DMS 273 (cell line): ENCODE measurements around the gene RERE.
"Not testable (repeated sequence)": the region's sequence is repeated elsewhere in the genome, so short reads cannot be mapped to it uniquely, and the experiment has no call there.

Experiments
- DNase-seq: peaks from one replicate; lab custom pipeline; 2025; ENCODE audit not compliant: unreplicated experiment; lab: John Stamatoyannopoulos, UW

Gene RERE

GRCh38 chr1:8649027-8649426 is 168.4 kb downstream of the RERE start:
- DNase-seq = no peak

GRCh38 chr1:8646996-8647395 is 170.4 kb downstream of the RERE start:
- DNase-seq = no peak

DNA sequence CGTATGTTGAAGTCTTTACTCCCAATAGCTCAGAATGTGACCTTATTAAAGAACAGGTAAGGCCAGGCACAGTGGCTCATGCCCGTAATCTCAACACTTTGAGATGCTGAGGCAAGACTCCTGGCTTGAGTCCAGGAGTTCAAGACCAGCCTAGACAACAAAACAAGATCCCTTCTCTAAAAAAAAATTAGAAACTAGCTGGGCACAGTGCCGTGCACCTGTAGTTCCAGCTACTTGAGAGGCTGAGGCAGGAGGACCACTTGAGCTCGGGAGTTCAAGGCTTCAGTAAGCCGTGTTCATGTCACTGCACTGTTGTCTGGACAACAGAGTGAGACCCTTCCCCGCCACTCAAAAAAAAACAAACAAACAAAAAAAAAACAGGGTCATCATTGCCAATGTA is 171.3 kb downstream of the RERE start:
- peak; percentile 15 for DNase-seq

- peak; percentile 33 for DNase-seq
Observed at GRCh38 chr1:8643542-8644536, 173.6 kb downstream of the RERE start.

- DNase-seq = no peak
Observed at GRCh38 chr1:8642114-8642513, 175.3 kb downstream of the RERE start.

DNA sequence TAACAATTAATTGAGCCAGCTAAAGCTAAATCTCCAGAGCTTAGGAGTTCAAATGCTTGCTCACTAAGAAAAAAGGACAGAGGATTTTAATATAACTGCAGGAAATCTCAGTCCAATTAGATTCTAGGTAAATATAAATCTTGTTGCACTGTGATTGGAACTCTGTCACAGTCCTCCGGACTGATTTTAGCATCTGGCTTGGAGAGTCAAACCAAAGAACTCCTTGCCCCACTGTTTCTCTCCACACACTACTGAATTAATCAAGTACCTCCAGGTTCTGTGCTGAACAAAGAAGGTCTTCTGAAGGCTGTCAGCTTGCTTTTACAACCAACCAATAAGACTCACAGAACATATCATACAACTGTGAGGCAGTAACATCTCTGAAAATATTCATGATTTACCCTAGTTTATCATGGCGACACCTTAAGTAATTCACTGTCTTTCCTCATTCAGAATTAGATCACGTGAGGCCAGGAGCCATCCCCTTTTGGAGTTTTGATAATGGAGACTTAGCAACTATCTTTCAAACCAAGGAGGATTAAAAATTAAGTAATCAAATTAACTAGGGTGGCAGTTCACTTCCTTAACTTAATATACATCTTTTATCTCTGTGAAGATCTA is 176.0 kb downstream of the RERE start:
- peak; percentile 18 for DNase-seq

GRCh38 chr1:8640950-8641349 is 176.5 kb downstream of the RERE start:
- no peak for DNase-seq

- DNase-seq = no peak
Observed at GRCh38 chr1:8639148-8639547, 178.3 kb downstream of the RERE start.

- DNase-seq = no peak
Observed at GRCh38 chr1:8633741-8634501, 183.5 kb downstream of the RERE start.

- DNase-seq = no peak
Observed at GRCh38 chr1:8632102-8632501, 185.3 kb downstream of the RERE start.

DNA sequence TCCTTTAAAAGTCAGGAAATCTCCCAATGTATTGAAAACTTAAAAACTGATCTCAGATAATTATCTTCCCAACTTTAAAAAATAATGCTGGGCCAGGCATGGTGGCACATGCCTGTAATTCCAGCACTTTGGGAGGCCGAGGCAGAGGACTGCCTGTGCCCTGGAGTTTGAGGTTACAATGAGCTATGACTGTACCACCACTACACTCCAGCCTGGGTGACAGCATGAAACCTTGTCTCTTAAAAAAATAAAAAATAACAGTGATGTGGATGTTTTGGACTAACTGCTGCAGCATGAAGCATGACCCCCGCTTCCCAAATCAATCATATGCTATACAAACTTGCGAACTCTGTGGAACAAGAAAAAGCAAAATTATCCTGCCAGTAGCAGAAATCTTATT is 186.3 kb downstream of the RERE start:
- DNase-seq = no peak

GRCh38 chr1:8629241-8630091 is 188.0 kb downstream of the RERE start:
- no peak for DNase-seq

DNA sequence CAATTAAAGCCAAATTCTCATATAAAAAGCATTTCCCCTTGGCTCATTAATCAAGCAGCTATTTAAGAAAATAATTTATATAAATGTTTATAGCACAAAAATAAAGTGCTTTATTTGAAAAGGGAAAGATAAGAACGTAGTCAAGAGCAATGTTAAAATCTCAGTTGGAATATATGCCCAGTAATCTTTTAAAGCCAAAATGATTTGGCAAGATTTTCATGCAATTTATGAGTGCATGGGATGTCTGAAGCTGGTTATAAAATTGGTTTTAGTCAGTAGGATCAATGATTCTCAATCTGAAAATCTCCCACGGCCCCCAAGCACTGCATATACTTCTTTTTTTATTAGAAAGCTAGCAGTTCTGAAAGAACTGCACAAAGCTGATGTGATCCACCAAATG is 188.8 kb downstream of the RERE start:
- DNase-seq = no peak

- DNase-seq = no peak
Observed at GRCh38 chr1:8627728-8628127, 189.7 kb downstream of the RERE start.

DNA sequence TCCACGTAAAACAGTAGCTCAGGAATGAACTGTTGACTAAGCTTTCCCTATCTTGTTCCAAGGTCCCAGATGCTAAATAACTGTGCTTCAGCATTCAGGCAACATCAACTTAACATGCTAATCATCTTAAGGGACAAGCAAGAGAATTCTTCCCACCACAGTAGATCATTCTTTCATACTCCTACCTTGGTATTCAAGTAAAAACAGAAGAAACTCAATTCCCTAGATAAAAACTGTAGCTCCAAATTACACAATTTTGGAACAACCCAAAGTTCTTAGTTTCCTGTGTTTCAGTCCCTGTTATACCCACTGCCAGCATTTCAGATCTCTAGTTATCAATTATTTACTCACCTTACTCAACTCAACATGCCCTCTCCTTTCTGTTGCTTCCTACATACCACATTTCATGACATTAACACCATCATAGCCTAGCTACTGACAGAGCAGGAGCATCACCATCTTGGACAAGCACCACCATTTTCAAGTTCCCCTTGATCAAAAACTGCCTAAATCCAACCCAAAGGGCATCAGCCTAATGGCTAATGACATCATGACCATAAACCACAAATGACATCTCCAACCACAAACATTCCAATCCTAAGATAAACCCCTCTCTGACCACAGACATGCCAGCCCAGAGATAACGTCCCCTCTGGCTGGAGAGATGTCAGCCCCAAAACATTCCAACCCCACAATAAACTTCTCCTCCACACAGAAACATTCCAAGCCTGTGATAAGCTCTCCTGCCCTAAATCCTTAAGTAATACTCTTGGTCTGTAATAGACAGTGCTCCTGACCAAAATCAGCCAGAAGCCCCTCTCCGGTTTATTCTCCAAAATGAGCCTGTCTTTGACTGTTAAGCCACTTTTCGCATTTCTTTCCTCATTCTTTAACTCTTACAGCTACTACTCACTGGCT is 191.2 kb downstream of the RERE start:
- DNase-seq = no peak

GRCh38 chr1:8625491-8625890 is 191.9 kb downstream of the RERE start:
- DNase-seq = no peak

DNA sequence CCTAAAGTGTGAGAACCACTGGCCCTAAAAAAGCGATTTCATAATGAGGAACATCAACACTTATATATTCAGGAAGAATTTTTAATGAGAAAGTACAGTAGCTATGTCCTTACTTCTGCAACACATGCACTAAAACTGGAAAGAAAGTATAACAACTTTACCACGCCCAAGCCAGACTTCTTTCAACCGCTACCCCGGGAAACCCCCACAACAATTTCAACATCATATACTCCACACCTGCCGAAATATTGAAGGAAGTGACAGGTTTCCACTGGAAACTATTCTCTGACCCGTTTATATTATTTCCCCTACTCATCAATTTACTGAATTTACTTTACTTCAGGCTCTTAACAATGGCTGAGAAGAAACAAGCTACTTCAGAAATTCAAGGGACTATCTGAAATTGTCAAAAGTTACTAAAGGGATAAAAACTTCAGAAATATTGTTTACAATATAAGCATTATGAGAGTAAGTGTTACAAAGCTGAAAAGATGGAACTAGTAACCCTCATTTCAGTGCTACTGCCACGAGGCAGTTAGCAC is 193.7 kb downstream of the RERE start:
- not testable (repeated sequence) for DNase-seq

GRCh38 chr1:8621785-8622348 is 195.6 kb downstream of the RERE start:
- not testable (repeated sequence) for DNase-seq

- not testable (repeated sequence) for DNase-seq
Observed at GRCh38 chr1:8621034-8621582, 196.3 kb downstream of the RERE start.
